HepG2 (cell line): ENCODE data around the gene EEF1AKMT1. TPM values are rescaled to one million over a fixed set of nuclear protein-coding genes. Genes with fewer than 3 reads are reported as not detected.

Experiments used
- ATAC-seq: fragments of 200-7000 bp; cut with Tn5 transposase; 3 replicates; pipeline ENCODE4 v1.9.1; 2020; ENCODE audit warnings: mild to moderate bottlenecking, moderate library complexity
- BruUV-seq: library from RNA; stranded (reverse); fragments of 400-500 nt; replicated peaks from 2 replicates; lab custom pipeline; 2021; lab: Mats Ljungman, UMichigan
- CTCF ChIA-PET: fragments of 300-600 bp; formaldehyde crosslinking; extraction: SDS; loops from one replicate; lab custom pipeline; 2021; ENCODE audit warnings: low total read pairs, inconsistent platforms, low intra/inter-chr PET ratio; lab: Yijun Ruan, JAX
- POLR2A ChIA-PET: fragments of 350-600 bp; sonication (Branson Sonifier 250); formaldehyde crosslinking; loops from one replicate; lab custom pipeline; 2020; ENCODE audit warnings: antibody characterized with exemption, inconsistent platforms; lab: Yijun Ruan, JAX
- DNase-seq: peaks from one replicate; pipeline ENCODE4 v3.0.0-alpha.2; 2015; ENCODE audit warnings: low spot score
- FAIRE-seq: peaks from 3 replicates; lab custom pipeline; 2011; peaks lifted over from hg19 to GRCh38; lab: Jason Lieb, UNC
- H2AFZ ChIP-seq: one replicate; pipeline ENCODE4 v1.6.1; 2011; ENCODE audit warnings: low read length, inconsistent platforms
- H3K27ac ChIP-seq: fragments of 300-600 bp; 3 replicates; pipeline ENCODE4 v1.8.0; 2011; ENCODE audit warnings: mixed run types, mild to moderate bottlenecking, mixed read lengths, low read length, inconsistent platforms; ENCODE audit not compliant: insufficient read depth; ENCODE audit errors: extremely low read length
- H3K27me3 ChIP-seq, 2 experiments: fragments of 200-600 bp in 1 of 2; 2 replicates in 1 of 2; 3 replicates in 1 of 2; pipeline versions ENCODE4 v1.6.0 to v1.8.0; 2011; ENCODE audit warnings: low read length in 2 of 2, mild to moderate bottlenecking in 2 of 2, moderate library complexity in 2 of 2, inconsistent platforms in 1 of 2; ENCODE audit not compliant: insufficient read depth in 2 of 2, control insufficient read depth in 1 of 2
- H3K36me3 ChIP-seq, 2 experiments: fragments of 200-600 bp in 1 of 2; replicated peaks in 1 of 2; 2 replicates in 1 of 2; 3 replicates in 1 of 2; pipeline versions ENCODE4 v1.5.1 to v1.8.0; 2011; ENCODE audit warnings: low read length in 2 of 2, inconsistent platforms in 1 of 2; ENCODE audit not compliant: insufficient read depth in 2 of 2, control insufficient read depth in 1 of 2
- H3K4me1 ChIP-seq: 2 replicates; pipeline ENCODE4 v1.5.1; 2012; ENCODE audit warnings: low read length, inconsistent platforms; ENCODE audit not compliant: insufficient read depth
- H3K4me2 ChIP-seq: 2 replicates; pipeline ENCODE4 v1.6.0; 2011; ENCODE audit warnings: low read depth, low read length, inconsistent platforms
- H3K4me3 ChIP-seq, 3 experiments: fragments of 200-600 bp in 1 of 3; sonication (generic), shearing (Covaris generic) in 1 of 3; replicated peaks in 1 of 3; 2 replicates each; pipeline ENCODE4 v1.5.1; 2011 to 2016; ENCODE audit warnings: low read length in 3 of 3, inconsistent platforms in 2 of 3, low read depth in 2 of 3, mild to moderate bottlenecking in 2 of 3, control low read depth in 1 of 3, mixed read lengths in 1 of 3; ENCODE audit not compliant: insufficient read depth in 1 of 3
- H3K79me2 ChIP-seq: one replicate; pipeline ENCODE4 v1.6.1; 2011; ENCODE audit warnings: low read length, inconsistent platforms; ENCODE audit not compliant: insufficient read depth
- H3K9ac ChIP-seq: 2 replicates; pipeline ENCODE4 v1.6.0; 2011; ENCODE audit warnings: mild to moderate bottlenecking, low read depth, low read length, inconsistent platforms; ENCODE audit not compliant: insufficient read depth
- H3K9me3 ChIP-seq: 2 replicates; pipeline ENCODE4 v1.5.1; 2012; ENCODE audit warnings: mild to moderate bottlenecking, low read length
- H4K20me1 ChIP-seq: 2 replicates; pipeline ENCODE4 v1.6.0; 2011; ENCODE audit warnings: inconsistent platforms, mild to moderate bottlenecking, low read length, moderate library complexity; ENCODE audit not compliant: insufficient read depth
- DR1 ChIP-seq: sonication (generic); formaldehyde crosslinking; IDR thresholded peaks from 2 replicates; pipeline ENCODE4 v1.8.0; 2021; ENCODE audit warnings: mild to moderate bottlenecking, missing genetic modification reagents, inconsistent platforms
- EED ChIP-seq: sonication (generic); formaldehyde crosslinking; IDR thresholded peaks from 2 replicates; pipeline ENCODE4 v1.5.0; 2020; ENCODE audit warnings: mild to moderate bottlenecking, missing genetic modification reagents
- GLMP ChIP-seq: sonication (generic); formaldehyde crosslinking; IDR thresholded peaks from 2 replicates; pipeline ENCODE4 v1.9.0; 2021; ENCODE audit warnings: missing genetic modification reagents, mild to moderate bottlenecking, borderline replicate concordance
- GTF3A ChIP-seq: sonication (generic); formaldehyde crosslinking; conservative IDR thresholded peaks from 2 replicates; pipeline ENCODE4 v1.4.0; 2020; ENCODE audit warnings: mild to moderate bottlenecking, missing genetic modification reagents
- MBNL3 ChIP-seq: fragments of 250-450 bp; sonication (Bioruptor Pico); conservative IDR thresholded peaks from 2 replicates; pipeline ENCODE4 v1.8.0; 2022; ENCODE audit warnings: mild to moderate bottlenecking, inconsistent platforms
- NFYC ChIP-seq: IDR thresholded peaks from 2 replicates; pipeline ENCODE4 v1.6.1; 2016; ENCODE audit warnings: missing genetic modification reagents, missing compliant biosample characterization
- ONECUT2 ChIP-seq: sonication (generic); formaldehyde crosslinking; IDR thresholded peaks from 2 replicates; pipeline ENCODE4 v1.4.0; 2020; ENCODE audit warnings: missing genetic modification reagents
- PCBP1 ChIP-seq: fragments of 200-400 bp; formaldehyde crosslinking; IDR thresholded peaks from 2 replicates; pipeline ENCODE4 v1.6.1; 2017; ENCODE audit warnings: mild to moderate bottlenecking, low read depth, low read length, borderline replicate concordance
- SAP130 ChIP-seq: IDR thresholded peaks from 2 replicates; pipeline ENCODE4 v1.6.1; 2016; ENCODE audit warnings: low read depth
- SNAI1 ChIP-seq: sonication (generic); formaldehyde crosslinking; IDR thresholded peaks from 2 replicates; pipeline ENCODE4 v1.5.0; 2020; ENCODE audit warnings: mild to moderate bottlenecking, missing genetic modification reagents, borderline replicate concordance
- ZNF382 ChIP-seq: sonication (generic); formaldehyde crosslinking; IDR thresholded peaks from 2 replicates; pipeline ENCODE4 v1.5.0; 2020; ENCODE audit warnings: missing genetic modification reagents, mild to moderate bottlenecking, borderline replicate concordance
- ZNF468 ChIP-seq: sonication (generic); formaldehyde crosslinking; IDR thresholded peaks from 2 replicates; pipeline ENCODE4 v1.8.0; 2022; ENCODE audit warnings: mild to moderate bottlenecking, moderate library complexity, missing genetic modification reagents
- ZNF780A ChIP-seq: sonication (generic); formaldehyde crosslinking; IDR thresholded peaks from 2 replicates; pipeline ENCODE4 v1.8.0; 2022; ENCODE audit warnings: mild to moderate bottlenecking, missing genetic modification reagents, moderate library complexity
- WGBS: methylation state at CpG from one replicate; pipeline ENCODE4 v1.1.6; 2017; ENCODE audit warnings: low lambda C conversion rate; 5-methylcytosine and 5-hydroxymethylcytosine counted together
- in situ Hi-C: cut with HindIII; loops from 2 replicates; pipeline ENCODE4 v1.10.0; 2017; ENCODE audit warnings: low pct_unique_long_range_greater_than_20kb; ENCODE audit not compliant: extremely low pct_ligation_motif_present
- intact Hi-C: fragments of 100-400 bp; cut with micrococcal nuclease; formaldehyde crosslinking; loops from one replicate; pipeline ENCODE4 v1.10.0; 2022; ENCODE audit not compliant: unreplicated experiment
- polyA plus RNA-seq, 8 experiments: library from polyadenylated mRNA; depleted of rRNA in 3 of 8; stranded (reverse) in 7 of 8; unstranded in 1 of 8; fragments of >200 nt; fragmentation: Illumina TruSeq in 4 of 8; extraction: Trizol in 4 of 8; gene quantifications; 2 replicates each; pipeline versions ENCODE4 v1.2.1 to v1.2.3, GENCODE V29; 2011 to 2016; ENCODE audit warnings: low read depth in 4 of 8, missing spikeins in 1 of 8, mixed read lengths in 1 of 8; ENCODE audit not compliant: insufficient read depth in 1 of 8
- total RNA-seq, 5 experiments: library from RNA; depleted of rRNA; stranded (reverse); fragments of >200 nt; fragmentation: Illumina TruSeq; extraction: Trizol; gene quantifications; 2 replicates each; pipeline ENCODE4 v1.2.3, GENCODE V29; 2016; ENCODE audit warnings: low read depth in 1 of 5
- TF ChIP-seq, protein P1 (sequence below): sonication (generic); formaldehyde crosslinking; IDR thresholded peaks from 2 replicates; pipeline ENCODE4 v1.4.0; 2020; ENCODE audit warnings: missing genetic modification reagents

The EEF1AKMT1 gene
- total and polyA plus RNA-seq, 2 of the 13 experiments (the other 11 are each of a cell fraction or from before 2014, with no cell fraction given): 6.0 to 16.1 TPM

- TF ChIP-seq SAP130 (CRISPR knock-in tag) (no peak), EED (no peak), GTF3A (CRISPR knock-in tag) (no peak), GLMP (CRISPR knock-in tag) (no peak)
Observed at GRCh38 chr13:20810808-20811207, 37.0 kb upstream of the EEF1AKMT1 start (continued).

- ChIA-PET CTCF (no interaction called here), POLR2A (no interaction called here)
- Histone ChIP-seq H3K27me3 (no peaks in the 10 kb centered on the region), H3K4me2 (no peak overlapping the region), H2AFZ (no peak overlapping the region), H3K9ac (no peak overlapping the region), H3K4me1 (no peaks in the 10 kb centered on the region), H3K4me3 (no peak overlapping the region), H3K36me3 (peaks cover 3 to 44% of the 10 kb centered on the region in 2 experiments; a peak in 4 of 5 replicates), H3K79me2 (no peaks in the 10 kb centered on the region), H3K9me3 (no peaks in the 10 kb centered on the region), H4K20me1 (no peaks in the 10 kb centered on the region), H3K27ac (no peak overlapping the region)
- no peak for TF ChIP-seq PCBP1
- TF ChIP-seq ONECUT2 (CRISPR knock-in tag): no peak
- no peak for TF ChIP-seq ZNF382 (CRISPR knock-in tag)
- TF ChIP-seq MBNL3: no peak
- TF ChIP-seq DR1: no peak
- TF ChIP-seq NFYC (CRISPR knock-in tag): no peak
- TF ChIP-seq, protein P1, sequence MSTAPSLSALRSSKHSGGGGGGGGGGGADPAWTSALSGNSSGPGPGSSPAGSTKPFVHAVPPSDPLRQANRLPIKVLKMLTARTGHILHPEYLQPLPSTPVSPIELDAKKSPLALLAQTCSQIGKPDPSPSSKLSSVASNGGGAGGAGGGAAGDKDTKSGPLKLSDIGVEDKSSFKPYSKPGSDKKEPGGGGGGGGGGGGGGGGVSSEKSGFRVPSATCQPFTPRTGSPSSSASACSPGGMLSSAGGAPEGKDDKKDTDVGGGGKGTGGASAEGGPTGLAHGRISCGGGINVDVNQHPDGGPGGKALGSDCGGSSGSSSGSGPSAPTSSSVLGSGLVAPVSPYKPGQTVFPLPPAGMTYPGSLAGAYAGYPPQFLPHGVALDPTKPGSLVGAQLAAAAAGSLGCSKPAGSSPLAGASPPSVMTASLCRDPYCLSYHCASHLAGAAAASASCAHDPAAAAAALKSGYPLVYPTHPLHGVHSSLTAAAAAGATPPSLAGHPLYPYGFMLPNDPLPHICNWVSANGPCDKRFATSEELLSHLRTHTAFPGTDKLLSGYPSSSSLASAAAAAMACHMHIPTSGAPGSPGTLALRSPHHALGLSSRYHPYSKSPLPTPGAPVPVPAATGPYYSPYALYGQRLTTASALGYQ: no peak
- TF ChIP-seq ZNF468: no peak
- TF ChIP-seq ZNF780A (CRISPR knock-in tag): no peak
- TF ChIP-seq SNAI1: no peak
- WGBS: 94% methylated on average over 4 of the region's 4 CpGs
- ATAC-seq: no peak
- BruUV-seq: no TSS peak
- in situ Hi-C loops (no loop called here), intact Hi-C loops (no loop called here)
- DNase-seq: no peak
- no peak for FAIRE-seq
Observed at GRCh38 chr13:20808874-20809273, 35.1 kb upstream of the EEF1AKMT1 start.
